NCI-H460 (cell line): Measurements from ENCODE around the gene ATN1. TPM values are rescaled to one million over a fixed set of nuclear protein-coding genes. Genes with fewer than 3 reads are reported as not detected.
"Not testable (repeated sequence)": the region's sequence is repeated elsewhere in the genome, so short reads cannot be mapped to it uniquely, and the experiment has no call there.

Source experiments
- DNase-seq: peaks from one replicate; pipeline ENCODE4 v3.0.0-alpha.2; 2016; ENCODE audit warnings: low read depth; ENCODE audit errors: extremely low read depth
- total RNA-seq: library from RNA; depleted of rRNA; stranded (reverse); fragments of >200 nt; shearing (Covaris generic); gene quantifications from 2 replicates; pipeline ENCODE4 v1.2.3, GENCODE V29; 2014

The ATN1 gene
- total RNA-seq, 1 experiment from 2014 or later: 6.6 TPM

- peak; percentile 86 for DNase-seq
Observed at GRCh38 chr12:6904280-6905276, 23.2 kb upstream of the ATN1 start, which contains the start of gene LRRC23. LRRC23 (plus strand) TSS chr12:6904822; CDS start chr12:6905634, 812 bp downstream.

- DNase-seq: no peak
Observed at GRCh38 chr12:6905414-6906040, 22.2 kb upstream of the ATN1 start.

- not testable (repeated sequence) for DNase-seq
Observed at GRCh38 chr12:6908141-6908540, 19.6 kb upstream of the ATN1 start.

GRCh38 chr12:6909421-6910145 lies 18.2 kb upstream of the ATN1 start:
- no peak for DNase-seq

GRCh38 chr12:6912164-6912935 lies 15.4 kb upstream of the ATN1 start:
- DNase-seq: no peak

GRCh38 chr12:6914246-6914946 lies 13.4 kb upstream of the ATN1 start, which contains the start of gene ENO2:
ENO2 (plus strand) TSS chr12:6914580; CDS start chr12:6915833, 1,253 bp downstream.
- no peak for DNase-seq

- no peak for DNase-seq
Observed at GRCh38 chr12:6914947-6915788, 12.6 kb upstream of the ATN1 start.

- no peak for DNase-seq
Observed at GRCh38 chr12:6915789-6916285, 11.9 kb upstream of the ATN1 start.

GRCh38 chr12:6916426-6917200 lies 11.1 kb upstream of the ATN1 start:
- DNase-seq: no peak

- no peak for DNase-seq
Observed at GRCh38 chr12:6917491-6918231, 10.1 kb upstream of the ATN1 start.

GRCh38 chr12:6919588-6919987 lies 8.2 kb upstream of the ATN1 start:
- no peak for DNase-seq

GRCh38 chr12:6921539-6921938 lies 6.2 kb upstream of the ATN1 start:
- DNase-seq: no peak

GRCh38 chr12:6921996-6922946 lies 5.5 kb upstream of the ATN1 start:
- no peak for DNase-seq

- no peak for DNase-seq
Observed at GRCh38 chr12:6923003-6923732, 4.6 kb upstream of the ATN1 start.

- no peak for DNase-seq
Observed at GRCh38 chr12:6923851-6924250, 3.9 kb upstream of the ATN1 start.
